NCI-H460 (cell line): Measurements from ENCODE around the gene KRT33B. TPM values are rescaled to one million over a fixed set of nuclear protein-coding genes. Genes with fewer than 3 reads are reported as not detected.
A peak's percentile ranks its signal among the peaks of the same experiment; 100 is the strongest.
"Not testable (repeated sequence)": the region's sequence is repeated elsewhere in the genome, so short reads cannot be mapped to it uniquely, and the experiment has no call there.

Source experiments
- DNase-seq: peaks from one replicate; pipeline ENCODE4 v3.0.0-alpha.2; 2016; ENCODE audit warnings: low read depth; ENCODE audit errors: extremely low read depth
- total RNA-seq: library from RNA; depleted of rRNA; stranded (reverse); fragments of >200 nt; shearing (Covaris generic); gene quantifications from 2 replicates; pipeline ENCODE4 v1.2.3, GENCODE V29; 2014

KRT33B gene
- total RNA-seq, 1 experiment from 2014 or later = not detected

DNA sequence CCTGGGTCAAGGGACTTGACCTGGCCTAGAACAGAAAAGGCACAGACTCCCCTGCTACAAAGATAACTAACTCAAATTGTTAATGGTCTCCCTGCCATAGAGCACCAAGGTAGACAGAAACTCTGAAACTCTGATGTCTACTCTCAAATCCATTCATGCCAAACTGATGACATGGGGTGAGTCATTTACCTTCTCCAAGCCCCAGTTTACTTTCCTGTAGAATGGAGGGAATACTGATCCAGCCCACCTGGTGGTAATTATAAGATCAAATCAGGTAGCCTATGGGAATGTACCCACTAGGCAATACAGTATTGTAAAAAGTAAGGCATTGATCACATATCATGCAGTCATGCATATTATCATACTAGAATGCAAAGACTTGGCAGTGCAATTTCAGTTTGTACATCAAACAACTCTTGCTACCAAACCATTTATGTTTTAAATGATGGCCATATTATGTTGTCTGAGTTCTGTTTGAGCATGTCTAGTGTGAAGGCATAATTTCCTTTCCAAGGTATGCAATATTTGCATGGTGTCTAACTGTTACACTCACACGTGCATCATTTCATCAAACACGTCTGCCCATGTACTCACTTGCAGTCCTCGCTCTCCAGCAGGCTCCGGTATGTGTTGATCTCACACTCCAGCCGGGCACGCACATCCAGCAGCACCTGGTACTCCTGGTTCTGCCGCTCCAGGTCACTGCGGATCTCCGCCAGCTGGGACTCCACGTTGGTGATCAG, 24.8 kb upstream of the KRT33B start:
- no peak for DNase-seq

DNA sequence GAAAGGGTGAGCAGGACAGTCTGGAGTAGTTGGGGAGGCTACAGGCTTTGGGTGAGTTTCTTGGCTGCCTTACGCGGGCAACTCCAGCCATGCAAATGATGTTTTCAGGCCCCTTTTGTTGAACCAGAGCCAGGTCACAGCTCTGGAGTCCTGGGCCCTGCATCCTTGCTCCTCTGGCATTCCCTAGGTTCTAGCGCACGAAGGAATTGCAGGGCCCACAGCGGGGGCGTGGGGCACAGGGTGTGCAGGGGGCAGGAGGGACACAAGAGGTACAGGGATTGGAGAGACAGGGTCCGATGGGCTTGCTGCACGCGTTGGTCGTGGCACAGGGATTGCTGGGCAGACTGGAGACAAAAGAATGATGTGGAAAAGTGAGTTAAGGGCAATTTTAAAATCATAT, 24.2 kb upstream of the KRT33B start:
- no peak for DNase-seq

DNA sequence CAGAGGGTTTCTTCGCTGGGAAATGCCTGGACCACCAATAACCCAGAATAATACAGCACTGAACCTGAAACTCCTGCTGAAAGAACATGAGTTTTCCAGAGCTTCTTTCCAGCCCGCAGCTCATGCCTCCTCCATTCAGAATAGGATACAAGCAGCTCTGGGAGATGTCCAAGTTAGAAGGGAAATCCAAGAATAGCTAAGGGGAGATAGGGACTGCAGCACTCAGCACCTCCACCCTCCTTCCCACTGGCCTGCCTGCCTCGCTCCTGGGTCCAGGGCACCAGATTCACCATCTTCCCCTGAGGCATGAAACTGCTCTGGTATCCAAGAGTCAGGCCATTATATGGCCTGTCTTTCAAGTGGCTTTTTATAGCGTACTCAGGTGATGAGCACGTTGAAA, 23.7 kb upstream of the KRT33B start:
- DNase-seq = no peak

DNA sequence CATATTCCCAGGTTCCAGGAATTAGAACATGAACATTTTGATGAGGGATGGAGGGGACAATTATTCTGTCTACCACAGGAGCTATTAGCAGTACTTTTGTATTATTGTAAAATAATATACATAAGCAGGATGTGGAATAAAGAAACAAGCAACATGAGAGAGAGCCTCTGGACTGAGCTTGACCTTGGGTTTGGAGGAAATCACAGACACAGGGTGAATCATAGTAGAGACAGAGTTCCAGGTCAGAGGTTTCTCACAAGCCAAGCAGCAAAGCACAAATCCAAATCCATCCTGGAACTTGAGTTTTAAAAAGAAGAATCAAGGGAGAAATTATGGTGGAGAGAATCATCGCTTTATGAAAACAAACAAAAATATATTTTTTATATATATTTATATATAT, 22.7 kb upstream of the KRT33B start:
- no peak for DNase-seq

DNA sequence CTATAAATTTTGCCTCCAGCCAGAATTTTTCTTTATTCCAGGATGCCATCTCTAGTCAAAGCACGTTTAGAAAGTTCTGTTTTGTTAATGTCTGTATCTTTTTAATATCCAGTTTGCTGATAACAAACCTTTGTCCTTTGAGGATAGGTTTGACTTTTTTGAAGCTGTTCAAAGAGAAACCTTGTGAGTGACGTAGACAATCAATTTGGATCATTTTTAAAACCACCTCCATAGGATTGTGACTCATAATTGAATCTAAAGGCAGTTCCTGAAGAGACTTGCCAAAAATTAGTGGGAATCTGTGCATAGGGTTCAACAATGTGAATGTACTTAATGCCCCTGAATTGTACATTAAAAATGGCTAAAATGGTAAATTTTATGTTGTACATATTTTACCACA, 21.9 kb upstream of the KRT33B start:
- DNase-seq = no peak

DNA sequence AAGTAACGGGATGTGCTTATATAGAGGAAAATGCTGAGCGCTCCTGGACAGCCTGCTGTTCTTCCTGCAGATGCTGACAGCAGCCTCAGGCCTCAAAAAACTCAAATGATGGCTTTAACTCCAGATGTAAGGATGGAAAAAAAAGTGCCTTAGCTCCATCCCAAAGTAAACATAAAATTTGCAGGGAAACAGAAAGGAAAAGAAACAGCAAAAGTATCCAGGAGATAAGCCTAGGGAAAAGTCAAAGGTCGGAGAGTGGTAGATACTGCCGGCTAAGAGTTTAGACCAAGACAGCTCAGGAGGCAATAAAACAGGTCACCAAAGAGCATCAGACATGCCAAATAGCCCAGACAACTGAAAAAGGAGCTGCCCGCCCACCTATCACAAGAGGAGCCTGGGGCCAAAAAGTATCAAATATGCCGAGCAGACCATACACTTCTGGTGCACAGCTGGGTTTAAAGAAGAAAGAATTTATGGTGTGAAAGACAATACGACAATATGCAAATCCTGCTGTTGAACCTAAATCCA, 20.9 kb upstream of the KRT33B start:
- no peak for DNase-seq

DNA sequence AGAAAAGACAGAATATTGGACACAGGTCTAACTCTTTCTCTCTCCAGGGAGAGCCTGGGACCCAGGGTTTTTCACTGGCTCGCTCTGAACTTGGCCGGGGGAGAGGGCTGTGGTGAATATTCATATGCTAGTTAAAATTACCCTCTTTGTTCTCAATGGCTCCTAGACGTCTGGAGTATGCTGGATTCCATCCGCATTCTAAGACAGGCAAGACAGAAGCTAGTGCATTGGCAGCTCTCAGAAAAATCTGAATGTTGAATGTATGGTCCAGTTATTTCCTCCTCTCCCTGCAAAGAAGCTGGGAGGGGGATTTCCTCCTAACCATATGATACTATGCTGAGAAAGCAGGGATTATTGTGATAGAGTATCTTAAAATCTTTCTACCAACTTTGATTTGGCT, 18.1 kb upstream of the KRT33B start:
- DNase-seq = no peak

DNA sequence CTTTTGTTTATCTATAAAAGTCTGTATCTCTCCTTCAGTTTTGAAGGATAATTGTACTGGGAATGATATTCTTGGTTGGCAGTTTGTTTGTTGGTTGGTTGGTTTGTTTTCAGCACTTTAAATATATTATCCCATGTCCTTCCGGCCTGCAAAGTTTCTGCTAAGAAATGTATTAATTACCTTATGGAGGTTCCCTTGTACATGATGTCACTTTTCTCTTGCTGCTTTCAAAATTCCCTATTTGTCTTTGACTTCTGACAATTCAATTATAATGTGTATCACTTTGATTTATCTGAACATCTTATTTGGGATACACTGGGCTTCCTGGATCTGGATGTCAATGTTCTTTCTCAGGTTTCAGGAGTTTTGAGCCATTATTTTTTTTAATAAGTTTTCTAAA, 16.6 kb upstream of the KRT33B start:
- no peak for DNase-seq

DNA sequence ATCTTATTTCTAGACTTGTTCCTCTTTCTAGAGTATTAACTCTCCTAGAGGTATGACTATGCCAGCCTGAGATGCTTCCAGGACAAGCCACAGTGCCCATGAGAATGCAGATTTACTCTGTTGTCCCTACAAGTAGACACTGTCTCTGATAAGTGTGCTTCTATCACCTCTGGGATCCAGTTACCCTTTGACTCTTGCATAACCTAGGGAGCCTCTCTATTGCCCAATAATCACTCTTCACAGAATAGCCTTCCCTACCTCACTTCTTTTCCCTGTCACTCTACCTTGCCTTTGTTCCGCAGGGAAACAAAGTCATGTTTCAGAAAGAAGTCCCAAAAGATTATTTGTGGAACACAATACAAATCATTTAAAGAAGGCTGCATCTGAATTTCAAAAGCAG, 14.1 kb upstream of the KRT33B start:
- DNase-seq = no peak

DNA sequence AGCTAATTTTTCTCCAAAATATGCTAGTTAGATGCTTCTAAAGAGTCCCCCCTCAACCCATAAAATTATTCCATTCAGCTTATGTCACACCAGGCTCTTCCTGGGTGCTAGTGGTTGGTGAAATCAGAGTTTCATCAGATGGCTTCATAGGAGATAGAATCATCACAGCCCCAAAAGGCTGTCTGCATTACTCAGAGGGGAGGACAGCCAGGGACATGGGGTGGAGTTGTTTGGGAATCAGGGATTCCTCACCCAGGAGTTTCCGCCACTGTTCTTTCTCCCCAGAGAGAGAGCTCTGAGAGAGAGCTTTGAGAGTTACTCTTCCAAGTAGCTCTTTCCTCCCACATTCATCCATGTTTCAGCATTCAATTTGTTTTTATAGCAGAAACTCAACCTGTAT, 12.8 kb upstream of the KRT33B start:
- no peak for DNase-seq

DNA sequence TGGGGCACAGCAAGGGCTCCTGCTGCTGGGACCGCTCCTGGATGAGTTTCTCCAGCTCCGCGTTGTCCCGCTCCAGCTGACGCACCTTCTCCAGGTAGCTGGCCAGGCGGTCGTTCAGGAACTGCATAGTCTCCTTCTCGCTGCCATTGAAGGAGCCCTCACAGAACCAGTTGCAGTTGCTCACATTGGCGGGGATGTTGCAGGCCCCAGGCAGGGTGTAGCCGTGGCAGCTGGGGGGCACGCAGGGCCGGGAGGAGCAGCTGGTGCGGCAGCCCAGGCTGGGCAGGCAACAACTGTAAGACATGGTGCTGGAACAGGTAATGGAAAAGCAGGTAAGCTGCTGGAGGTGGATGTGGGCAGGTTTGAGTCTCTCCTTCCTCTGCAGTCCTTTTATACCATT, 12.3 kb upstream of the KRT33B start, which contains the start of gene KRT34:
KRT34 (minus strand) TSS at position 364 of the 400 bp plus-strand sequence; CDS start at position 304, 60 bp downstream.
- DNase-seq = not testable (repeated sequence)

DNA sequence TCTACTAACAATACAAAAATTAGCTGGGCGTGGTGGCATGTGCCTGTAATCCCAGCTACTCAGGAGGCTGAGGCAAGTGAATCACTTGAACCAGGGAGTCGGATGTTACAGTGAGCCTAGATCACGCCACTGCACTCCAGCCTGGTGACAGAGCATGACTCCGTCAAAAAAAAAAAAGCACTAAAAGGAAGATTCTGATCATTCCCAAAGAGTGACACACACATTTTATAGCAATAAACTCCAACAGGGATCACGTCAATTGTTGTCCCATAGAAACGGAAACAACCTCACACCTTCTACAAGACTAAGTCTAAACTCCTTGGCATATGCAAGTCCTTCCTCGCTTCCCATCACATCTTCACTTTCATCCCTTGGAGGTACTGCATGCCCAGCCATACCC, 10.5 kb upstream of the KRT33B start:
- peak; percentile 26 for DNase-seq

DNA sequence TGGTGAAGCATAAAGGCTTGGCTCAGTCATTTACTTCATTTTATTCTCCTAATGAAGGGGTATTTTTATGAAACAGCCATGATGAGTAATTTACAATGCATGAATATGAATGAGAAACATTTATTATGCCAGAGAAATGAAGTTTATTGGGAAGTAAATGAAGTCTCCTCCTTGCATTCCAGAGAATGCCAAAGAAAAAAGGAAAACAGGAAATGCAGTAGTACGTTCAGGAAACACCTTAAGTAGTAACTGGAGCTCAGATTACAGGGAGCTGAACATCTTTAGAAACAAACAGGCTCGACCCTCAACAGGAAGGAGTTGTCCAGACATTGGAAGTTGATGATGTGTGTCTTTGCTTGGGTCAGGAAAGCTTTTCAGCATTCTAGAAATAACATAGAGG, 7.9 kb upstream of the KRT33B start:
- no peak for DNase-seq

DNA sequence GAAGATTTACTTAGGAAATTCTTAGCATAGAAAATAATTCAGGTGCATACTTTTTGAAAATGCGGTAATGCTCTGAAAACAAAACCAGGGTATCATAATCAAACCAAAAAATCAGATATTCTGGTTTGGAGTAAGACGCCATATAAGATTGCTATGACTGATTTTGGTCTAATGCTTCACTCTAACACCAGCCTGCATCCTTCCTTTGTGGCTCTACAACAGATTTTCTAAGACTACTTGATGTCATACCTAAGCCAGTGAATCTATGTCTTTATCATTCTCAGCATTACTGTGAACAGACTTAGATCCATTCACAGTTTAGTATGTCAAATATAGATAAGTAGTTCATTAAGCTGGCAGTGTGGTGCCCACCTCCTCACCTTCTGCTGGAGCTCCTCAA, 590 bp downstream of the KRT33B start:
- DNase-seq = no peak

DNA sequence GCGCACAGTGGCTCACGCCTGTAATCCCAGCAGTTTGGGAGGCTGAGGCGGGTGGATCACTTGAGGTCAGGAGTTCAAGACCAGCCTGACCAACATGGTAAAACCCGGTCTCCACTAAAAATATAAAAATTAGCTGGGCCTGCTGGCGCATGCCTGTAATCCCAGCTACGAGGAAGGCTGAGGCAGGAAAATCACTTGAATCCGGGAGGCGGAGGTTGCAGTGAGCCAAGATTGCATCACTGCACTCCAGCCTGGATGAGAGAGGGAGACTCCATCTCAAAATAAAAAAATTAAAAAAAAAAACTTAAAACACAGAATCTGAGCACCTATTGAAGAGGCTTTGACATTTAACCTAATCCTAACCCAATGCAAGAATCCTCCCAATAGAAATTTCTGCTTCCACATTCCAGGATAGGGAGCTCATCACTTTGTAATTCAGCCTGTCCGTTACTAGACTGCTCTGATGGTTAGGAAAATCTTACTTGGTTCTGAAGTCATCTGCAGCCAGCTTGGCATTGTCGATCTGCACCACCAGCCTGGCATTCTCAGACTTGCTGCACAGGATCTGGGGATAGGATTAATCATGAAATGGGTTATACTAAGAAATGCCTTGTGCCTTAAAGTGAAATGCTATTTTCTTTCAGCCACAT, 2.1 kb downstream of the KRT33B start:
- no peak for DNase-seq

DNA sequence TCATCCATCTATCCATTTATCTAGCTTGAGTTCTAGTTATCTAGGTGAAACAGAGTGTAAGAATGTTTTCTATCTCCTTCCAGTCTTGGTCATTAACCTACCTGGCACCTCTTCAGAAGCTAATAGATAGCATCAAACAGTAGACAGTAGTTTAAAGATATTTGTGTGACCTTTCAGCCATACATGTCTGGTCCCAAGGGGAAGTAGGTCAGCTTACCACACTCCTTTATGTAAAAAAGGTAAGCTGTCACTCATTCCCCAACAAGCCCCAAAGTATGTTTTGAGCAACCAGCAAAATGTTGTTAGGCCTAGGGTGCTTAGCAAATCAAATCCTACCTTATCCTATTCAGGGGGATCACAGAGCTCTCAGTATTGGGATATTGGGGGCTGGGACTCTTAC, 3.5 kb downstream of the KRT33B start:
- DNase-seq = no peak

DNA sequence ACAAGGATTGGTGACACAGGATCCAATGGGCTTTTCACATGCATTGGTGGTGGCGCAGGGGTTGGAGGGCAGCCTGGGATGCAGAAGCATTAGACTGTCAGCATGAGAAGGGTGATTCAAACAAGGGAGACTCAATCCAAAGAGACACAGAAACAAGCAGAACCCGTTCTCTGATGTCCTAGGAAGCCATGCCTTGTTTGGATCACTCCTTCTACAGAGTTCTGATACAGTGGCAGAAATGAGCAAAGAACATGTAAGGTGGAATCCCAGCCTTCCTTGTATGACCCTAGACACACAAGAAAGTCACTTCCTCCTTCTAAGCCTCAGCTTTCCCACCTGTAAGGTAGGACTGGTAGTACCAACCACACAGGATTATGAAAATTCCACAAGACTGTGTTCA, 5.7 kb downstream of the KRT33B start:
- DNase-seq = no peak

DNA sequence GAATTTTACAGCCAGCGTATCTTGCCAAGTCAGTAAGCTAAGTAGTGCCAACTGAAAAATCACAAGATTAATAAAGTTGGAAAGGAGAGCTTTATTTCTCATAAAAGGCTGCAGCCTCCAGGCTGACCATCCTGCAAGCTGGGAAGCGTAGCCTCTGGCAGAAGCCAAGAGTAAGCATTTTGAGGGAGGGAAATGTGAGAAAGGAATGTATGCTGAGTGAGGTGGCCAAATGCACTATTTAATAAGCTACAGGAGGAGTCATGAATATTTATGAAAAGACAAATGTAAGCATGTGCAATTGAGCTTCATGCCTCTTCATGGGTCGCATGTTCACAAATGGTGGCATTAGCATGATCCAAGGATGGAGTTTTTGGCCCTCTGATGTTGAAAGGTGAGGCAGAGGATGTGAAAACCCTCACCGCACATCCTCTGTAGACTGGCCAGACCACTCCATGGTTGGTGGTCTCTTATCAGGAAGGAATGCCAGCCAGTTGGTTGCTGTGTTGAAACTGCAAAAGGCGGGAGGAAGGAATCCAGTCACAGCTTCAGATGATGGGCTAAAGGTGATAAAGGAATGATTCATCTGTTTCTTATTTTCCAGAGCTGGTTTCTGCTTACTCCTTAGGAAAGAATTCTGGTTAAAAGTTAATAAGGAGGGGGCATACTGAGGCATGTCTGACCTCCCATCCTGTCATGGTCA, 9.2 kb downstream of the KRT33B start:
- no peak for DNase-seq

DNA sequence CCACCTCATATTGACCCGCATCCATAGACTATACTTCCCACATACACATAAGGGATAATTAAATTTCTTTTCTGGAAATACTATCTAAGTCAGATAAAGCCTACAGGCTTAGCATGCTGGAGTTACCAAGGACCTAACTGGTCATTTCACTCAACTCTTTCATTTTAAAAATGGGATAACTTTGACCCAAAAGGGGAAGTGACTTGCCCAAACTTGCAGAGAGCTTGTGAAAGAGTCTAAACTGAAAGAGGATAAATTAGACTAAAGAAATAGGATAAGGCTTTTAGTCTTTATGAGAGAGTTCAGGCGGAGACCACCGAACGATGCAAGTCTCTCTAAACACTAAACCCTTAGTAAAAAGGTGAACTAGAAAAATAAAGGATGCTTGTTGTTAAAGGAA, 15.1 kb downstream of the KRT33B start:
- no peak for DNase-seq

DNA sequence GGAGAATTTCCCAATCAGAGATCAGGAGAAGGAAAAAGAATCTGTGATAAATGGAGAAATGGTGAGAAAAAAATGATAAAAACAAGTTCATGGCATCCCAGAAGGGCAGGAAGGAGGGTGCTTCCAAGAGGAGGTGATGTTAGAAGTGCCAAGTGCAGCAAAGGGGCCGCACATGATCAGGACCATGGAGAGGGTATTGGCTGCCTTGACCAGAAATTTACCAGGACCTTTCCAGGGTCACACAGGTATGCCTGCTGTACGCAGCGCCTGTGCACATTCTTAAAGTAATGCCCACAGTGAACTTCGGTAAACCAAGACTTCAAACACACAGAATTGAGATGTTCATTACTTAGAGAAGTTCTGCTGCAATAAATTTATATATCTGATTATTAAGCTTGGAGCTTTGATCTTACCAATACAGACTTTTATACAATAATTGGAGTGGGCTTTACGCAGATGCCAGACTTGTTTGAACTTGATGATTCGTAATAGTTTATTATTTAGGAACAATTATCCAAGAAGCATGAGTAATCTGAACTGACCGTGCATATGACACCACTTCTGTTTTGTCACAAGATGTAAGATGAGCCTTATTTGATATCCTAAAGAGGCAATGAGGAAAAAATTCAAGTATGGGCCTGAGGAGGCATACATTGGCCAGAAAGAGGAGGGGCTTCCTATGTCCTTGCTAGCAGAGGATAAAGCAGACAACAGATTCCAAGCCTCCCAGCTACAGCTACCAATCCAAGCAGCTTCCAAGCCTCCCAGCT, 16.8 kb downstream of the KRT33B start:
- DNase-seq = no peak

DNA sequence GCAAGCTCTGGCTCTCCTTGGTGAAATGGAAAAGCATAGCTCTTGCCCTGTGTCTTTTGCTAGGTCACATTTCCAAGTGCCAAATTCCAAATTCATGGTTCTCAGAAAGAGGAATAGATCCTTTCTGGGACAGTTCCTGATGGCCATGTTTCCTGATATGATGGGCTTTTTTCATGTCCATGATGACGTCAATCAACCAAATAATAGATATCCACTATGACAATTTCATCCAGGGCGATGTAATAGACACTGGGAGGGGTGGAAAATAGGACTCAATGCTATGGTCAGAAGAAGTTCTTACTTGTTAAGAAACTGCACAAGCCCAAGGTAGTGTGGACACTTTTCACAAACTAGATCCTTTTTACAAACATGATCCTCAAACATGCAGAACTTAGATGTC, 18.4 kb downstream of the KRT33B start:
- no peak for DNase-seq
